Measurements from ENCODE around the gene MTHFR. TPM values are rescaled to one million over a fixed set of nuclear protein-coding genes. Genes with fewer than 3 reads are reported as not detected.

Gene MTHFR
- total RNA-seq, 2 donors from 2014 or later: 16.0 to 18.7 TPM

GRCh38 chr1:11765661-11766428 lies 39.9 kb downstream of the MTHFR start:
- no peak overlapping the region for H3K4me3 Mint-ChIP-seq
- H3K27ac Mint-ChIP-seq: no peak overlapping the region

GRCh38 chr1:11764519-11764918 lies 41.2 kb downstream of the MTHFR start:
- Mint-ChIP-seq H3K9me3 (no peaks in the 10 kb centered on the region), H3K4me1 (ENCODE audit: low read depth) (peaks cover 12% of the 10 kb centered on the region), H3K4me3 (no peak overlapping the region), H3K27ac (no peak overlapping the region), H3K27me3 (ENCODE audit: low read depth) (peaks cover 27% of the 10 kb centered on the region), H3K36me3 (ENCODE audit: insufficient read depth in 2 of 2) (no peaks in the 10 kb centered on the region)
- DNase-seq: no peak
- ATAC-seq (replicated peaks in 1 of 2): no peak

More at GRCh38 chr1:11765661-11766428, 39.9 kb downstream of the MTHFR start:
- DNase-seq: no peak
- Mint-ChIP-seq H3K9me3 (no peaks in the 10 kb centered on the region), H3K36me3 (ENCODE audit: insufficient read depth in 2 of 2) (no peaks in the 10 kb centered on the region), H3K4me1 (ENCODE audit: low read depth) (peaks cover 12% of the 10 kb centered on the region), H3K27me3 (ENCODE audit: low read depth) (peaks cover 27% of the 10 kb centered on the region)
- ATAC-seq (replicated peaks in 1 of 2): no peak

- no peak for ATAC-seq (replicated peaks in 1 of 2)
- no peaks in the 10 kb centered on the region for H3K9me3 Mint-ChIP-seq
- H3K27ac Mint-ChIP-seq: no peak overlapping the region
- H3K27me3 Mint-ChIP-seq (ENCODE audit: low read depth): peaks cover 27% of the 10 kb centered on the region
- no peak for DNase-seq
- no peaks in the 10 kb centered on the region for H3K36me3 Mint-ChIP-seq (ENCODE audit: insufficient read depth in 2 of 2)
- H3K4me1 Mint-ChIP-seq (ENCODE audit: low read depth): peaks cover 12% of the 10 kb centered on the region
- no peak overlapping the region for H3K4me3 Mint-ChIP-seq
These were observed 41.6 kb downstream of the MTHFR start for GRCh38 chr1:11764115-11764514.

- DNase-seq (peak; percentile 36 to 40), ATAC-seq (replicated peaks in 1 of 2) (peak; percentile 47 to 60)
- Mint-ChIP-seq H3K36me3 (ENCODE audit: insufficient read depth in 2 of 2) (no peaks in the 10 kb centered on the region), H3K4me3 (peak within 1 kb of the TSS in 1 of 2 donors; percentile 15), H3K4me1 (ENCODE audit: low read depth) (peaks cover 12% of the 10 kb centered on the region), H3K9me3 (no peaks in the 10 kb centered on the region), H3K27me3 (ENCODE audit: low read depth) (peaks cover 27% of the 10 kb centered on the region), H3K27ac (no peak within 1 kb of the TSS)
These were observed 43.8 kb downstream of the MTHFR start, which contains the start of gene C1orf167 for GRCh38 chr1:11761988-11762406. TSS of gene C1orf167 (plus strand) at chr1:11762193. CDS start at chr1:11764401, 2,208 bp downstream.

- no peak overlapping the region for H3K4me3 Mint-ChIP-seq
These were observed 44.5 kb downstream of the MTHFR start for GRCh38 chr1:11761285-11761684.

GRCh38 chr1:11759791-11760190 lies 46.0 kb downstream of the MTHFR start:
- H3K27me3 Mint-ChIP-seq (ENCODE audit: low read depth): peaks cover 27% of the 10 kb centered on the region
- H3K4me1 Mint-ChIP-seq (ENCODE audit: low read depth): peaks cover 12% of the 10 kb centered on the region
- no peak overlapping the region for H3K4me3 Mint-ChIP-seq
- ATAC-seq (replicated peaks in 1 of 2) (no peak), DNase-seq (no peak)
- H3K27ac Mint-ChIP-seq: no peak overlapping the region
- H3K36me3 Mint-ChIP-seq (ENCODE audit: insufficient read depth in 2 of 2): no peaks in the 10 kb centered on the region
- H3K9me3 Mint-ChIP-seq: no peaks in the 10 kb centered on the region

More at GRCh38 chr1:11761285-11761684, 44.5 kb downstream of the MTHFR start:
- no peaks in the 10 kb centered on the region for H3K9me3 Mint-ChIP-seq
- peaks cover 27% of the 10 kb centered on the region for H3K27me3 Mint-ChIP-seq (ENCODE audit: low read depth)
- no peaks in the 10 kb centered on the region for H3K36me3 Mint-ChIP-seq (ENCODE audit: insufficient read depth in 2 of 2)
- H3K4me1 Mint-ChIP-seq (ENCODE audit: low read depth): peaks cover 12% of the 10 kb centered on the region
- no peak for ATAC-seq (replicated peaks in 1 of 2)
- no peak overlapping the region for H3K27ac Mint-ChIP-seq
- no peak for DNase-seq

GRCh38 chr1:11757047-11757446 lies 48.7 kb downstream of the MTHFR start:
- H3K9me3 Mint-ChIP-seq: no peaks in the 10 kb centered on the region
- no peak overlapping the region for H3K27ac Mint-ChIP-seq

GRCh38 chr1:11753555-11754208 lies 52.1 kb downstream of the MTHFR start:
- Mint-ChIP-seq H3K9me3 (no peaks in the 10 kb centered on the region), H3K27ac (no peak overlapping the region), H3K36me3 (ENCODE audit: insufficient read depth in 2 of 2) (no peaks in the 10 kb centered on the region), H3K4me1 (ENCODE audit: low read depth) (peaks cover 6% of the 10 kb centered on the region), H3K4me3 (no peak overlapping the region), H3K27me3 (ENCODE audit: low read depth) (no peaks in the 10 kb centered on the region)
- ATAC-seq (replicated peaks in 1 of 2): no peak
- no peak for DNase-seq

More at GRCh38 chr1:11757047-11757446, 48.7 kb downstream of the MTHFR start:
- ATAC-seq (replicated peaks in 1 of 2) (no peak), DNase-seq (no peak)
- Mint-ChIP-seq H3K4me1 (ENCODE audit: low read depth) (peaks cover 6% of the 10 kb centered on the region), H3K4me3 (no peak overlapping the region), H3K27me3 (ENCODE audit: low read depth) (peaks cover 8% of the 10 kb centered on the region), H3K36me3 (ENCODE audit: insufficient read depth in 2 of 2) (no peaks in the 10 kb centered on the region)

GRCh38 chr1:11752359-11753088 lies 53.2 kb downstream of the MTHFR start:
- DNase-seq: no peak
- no peak for ATAC-seq (replicated peaks in 1 of 2)
- Mint-ChIP-seq H3K9me3 (no peaks in the 10 kb centered on the region), H3K27me3 (ENCODE audit: low read depth) (no peaks in the 10 kb centered on the region), H3K36me3 (ENCODE audit: insufficient read depth in 2 of 2) (no peaks in the 10 kb centered on the region), H3K4me3 (no peak overlapping the region), H3K4me1 (ENCODE audit: low read depth) (peaks cover 9% of the 10 kb centered on the region), H3K27ac (no peak overlapping the region)

- Mint-ChIP-seq H3K27ac (no peak overlapping the region), H3K4me1 (ENCODE audit: low read depth) (peaks cover 14% of the 10 kb centered on the region), H3K27me3 (ENCODE audit: low read depth) (no peaks in the 10 kb centered on the region), H3K9me3 (no peaks in the 10 kb centered on the region), H3K36me3 (ENCODE audit: insufficient read depth in 2 of 2) (no peaks in the 10 kb centered on the region), H3K4me3 (no peak overlapping the region)
- ATAC-seq (replicated peaks in 1 of 2) (no peak), DNase-seq (no peak)
These were observed 54.7 kb downstream of the MTHFR start for GRCh38 chr1:11751087-11751486.

- Mint-ChIP-seq H3K27me3 (ENCODE audit: low read depth) (no peaks in the 10 kb centered on the region), H3K9me3 (no peaks in the 10 kb centered on the region), H3K36me3 (ENCODE audit: insufficient read depth in 2 of 2) (no peaks in the 10 kb centered on the region), H3K4me3 (no peak overlapping the region), H3K27ac (no peak overlapping the region), H3K4me1 (ENCODE audit: low read depth) (peaks cover 21% of the 10 kb centered on the region)
- DNase-seq: no peak
- ATAC-seq (replicated peaks in 1 of 2): no peak
These were observed 55.8 kb downstream of the MTHFR start for GRCh38 chr1:11749996-11750395.

GRCh38 chr1:11749203-11749689 lies 56.5 kb downstream of the MTHFR start:
- H3K36me3 Mint-ChIP-seq (ENCODE audit: insufficient read depth in 2 of 2): no peaks in the 10 kb centered on the region
- peaks cover 21% of the 10 kb centered on the region for H3K4me1 Mint-ChIP-seq (ENCODE audit: low read depth)
- H3K27ac Mint-ChIP-seq: no peak overlapping the region
- no peaks in the 10 kb centered on the region for H3K27me3 Mint-ChIP-seq (ENCODE audit: low read depth)
- ATAC-seq (replicated peaks in 1 of 2) (peak; percentile 90 to 96), DNase-seq (peak; percentile 65 to 75)
- H3K4me3 Mint-ChIP-seq: no peak overlapping the region
- no peaks in the 10 kb centered on the region for H3K9me3 Mint-ChIP-seq

Data from activated T-cell treated with anti-CD3 and anti-CD28 coated beads, Interleukin-2, amount 50 U/mL, for 72 hours (primary cell).